Measurements from ENCODE around the gene CCSER2. TPM values are rescaled to one million over a fixed set of nuclear protein-coding genes. Genes with fewer than 3 reads are reported as not detected.
"Not testable (repeated sequence)": the region's sequence is repeated elsewhere in the genome, so short reads cannot be mapped to it uniquely, and the experiment has no call there.

Gene CCSER2
- total RNA-seq, 1 donor from 2014 or later: 102 TPM

- DNase-seq: no peak
Measured at GRCh38 chr10:84456126-84456525, 127.7 kb downstream of the CCSER2 start.

GRCh38 chr10:84460520-84460919 is 132.1 kb downstream of the CCSER2 start:
- DNase-seq: no peak

GRCh38 chr10:84469470-84469869 is 141.1 kb downstream of the CCSER2 start:
- DNase-seq: no peak

- no peak for DNase-seq
Measured at GRCh38 chr10:84473136-84473535, 144.7 kb downstream of the CCSER2 start.

GRCh38 chr10:84477398-84478128 is 149.2 kb downstream of the CCSER2 start:
- DNase-seq: no peak

- no peak for DNase-seq
Measured at GRCh38 chr10:84478151-84478550, 149.8 kb downstream of the CCSER2 start.

GRCh38 chr10:84478679-84479078 is 150.3 kb downstream of the CCSER2 start:
- DNase-seq: no peak

GRCh38 chr10:84484541-84484940 is 156.2 kb downstream of the CCSER2 start:
- no peak for DNase-seq

GRCh38 chr10:84493361-84493760 is 165.0 kb downstream of the CCSER2 start:
- DNase-seq: no peak

GRCh38 chr10:84493951-84494848 is 165.8 kb downstream of the CCSER2 start:
- DNase-seq: no peak

GRCh38 chr10:84494849-84495180 is 166.4 kb downstream of the CCSER2 start:
- no peak for DNase-seq

- DNase-seq: no peak
Measured at GRCh38 chr10:84497978-84498377, 169.6 kb downstream of the CCSER2 start.

GRCh38 chr10:84499039-84499438 is 170.7 kb downstream of the CCSER2 start:
- DNase-seq: not testable (repeated sequence)

- DNase-seq: no peak
Measured at GRCh38 chr10:84499846-84500245, 171.5 kb downstream of the CCSER2 start.

- DNase-seq: no peak
Measured at GRCh38 chr10:84510121-84510520, 181.7 kb downstream of the CCSER2 start.

GRCh38 chr10:84511106-84511505 is 182.7 kb downstream of the CCSER2 start:
- no peak for DNase-seq

GRCh38 chr10:84511709-84512285 is 183.4 kb downstream of the CCSER2 start:
- no peak for DNase-seq

GRCh38 chr10:84517554-84517953 is 189.2 kb downstream of the CCSER2 start:
- DNase-seq: no peak

- DNase-seq: no peak
Measured at GRCh38 chr10:84519235-84519634, 190.8 kb downstream of the CCSER2 start.

GRCh38 chr10:84521013-84521412 is 192.6 kb downstream of the CCSER2 start:
- no peak for DNase-seq

- no peak for DNase-seq
Measured at GRCh38 chr10:84521468-84521867, 193.1 kb downstream of the CCSER2 start.

- no peak for DNase-seq
Measured at GRCh38 chr10:84522612-84523462, 194.4 kb downstream of the CCSER2 start.

Measured in occipital lobe (tissue), 2 donors.